ENCODE results near the gene CDK2. TPM values are rescaled to one million over a fixed set of nuclear protein-coding genes. Genes with fewer than 3 reads are reported as not detected.

CDK2 gene
- total RNA-seq, 1 donor from 2014 or later = 26.0 TPM

GRCh38 chr12:55933169-55933798, 33.3 kb upstream of the CDK2 start:
- H3K27ac ChIP-seq = peak overlapping the region; percentile 94
- H3K36me3 ChIP-seq = no peaks in the 10 kb centered on the region
- no peaks in the 10 kb centered on the region for H3K27me3 ChIP-seq
- H3K4me1 ChIP-seq = peaks cover 71% of the 10 kb centered on the region
- TF ChIP-seq CTCF (IDR thresholded peaks at IDR 0.05) (no peak), POLR2AphosphoS5 (IDR thresholded peaks at IDR 0.05; ENCODE audit: insufficient read depth in 1 of 2, low read depth in 1 of 2) (peak; percentile 14 to 51)
- intact Hi-C loops (cut with DNase I) = loop anchor here (5.0 kb wide), 2 partner anchors 106 to 206 kb away; partner anchors contain the start of genes CD63 and DNAJC14
- H3K4me3 ChIP-seq = no peak overlapping the region
- DNase-seq (ENCODE audit: extremely low spot score in 2 of 2) = no peak
- H3K9me3 ChIP-seq = no peaks in the 10 kb centered on the region

GRCh38 chr12:55933799-55934742, 32.6 kb upstream of the CDK2 start:
- DNase-seq (ENCODE audit: extremely low spot score in 2 of 2) = no peak
- H3K4me3 ChIP-seq = no peak overlapping the region
- no peaks in the 10 kb centered on the region for H3K9me3 ChIP-seq
- TF ChIP-seq CTCF (IDR thresholded peaks at IDR 0.05) = no peak
- H3K4me1 ChIP-seq = peaks cover 64% of the 10 kb centered on the region
- intact Hi-C loops (cut with DNase I) = loop anchor here (5.0 kb wide), 2 partner anchors 107 to 207 kb away; partner anchors contain the start of genes CD63 and DNAJC14
- no peaks in the 10 kb centered on the region for H3K36me3 ChIP-seq
- H3K27ac ChIP-seq = peak overlapping the region; percentile 94
- no peaks in the 10 kb centered on the region for H3K27me3 ChIP-seq

- no peak overlapping the region for H3K4me3 ChIP-seq
- peaks cover 63% of the 10 kb centered on the region for H3K4me1 ChIP-seq
- peak overlapping the region; percentile 65 for H3K27ac ChIP-seq
- no peaks in the 10 kb centered on the region for H3K27me3 ChIP-seq
- H3K9me3 ChIP-seq = no peaks in the 10 kb centered on the region
- peaks cover 0 to 4% of the 10 kb centered on the region in 2 donors for H3K36me3 ChIP-seq
- TF ChIP-seq POLR2AphosphoS5 (IDR thresholded peaks at IDR 0.05; ENCODE audit: insufficient read depth in 1 of 2, low read depth in 1 of 2) (no peak), CTCF (IDR thresholded peaks at IDR 0.05) (no peak), POLR2A (IDR thresholded peaks at IDR 0.05) (no peak)
- no peak for DNase-seq (ENCODE audit: extremely low spot score in 2 of 2)
- intact Hi-C loops (cut with DNase I) = loop anchor here (5.0 kb wide), 2 partner anchors 107 to 207 kb away; partner anchors contain the start of genes CD63 and DNAJC14
Observed at GRCh38 chr12:55934773-55935172, 31.9 kb upstream of the CDK2 start.

GRCh38 chr12:55935738-55936151, 30.9 kb upstream of the CDK2 start:
- H3K36me3 ChIP-seq = peaks cover 0 to 8% of the 10 kb centered on the region in 2 donors
- H3K4me1 ChIP-seq = peaks cover 62% of the 10 kb centered on the region

GRCh38 chr12:55937981-55938380, 28.6 kb upstream of the CDK2 start:
- intact Hi-C loops (cut with DNase I) = no loop called here
- peaks cover 45% of the 10 kb centered on the region for H3K4me1 ChIP-seq
- TF ChIP-seq POLR2AphosphoS5 (IDR thresholded peaks at IDR 0.05; ENCODE audit: insufficient read depth in 1 of 2, low read depth in 1 of 2) (no peak), CTCF (IDR thresholded peaks at IDR 0.05) (no peak), POLR2A (IDR thresholded peaks at IDR 0.05) (no peak)
- no peaks in the 10 kb centered on the region for H3K27me3 ChIP-seq
- no peak overlapping the region for H3K4me3 ChIP-seq
- no peak for DNase-seq (ENCODE audit: extremely low spot score in 2 of 2)
- H3K9me3 ChIP-seq = no peaks in the 10 kb centered on the region
- H3K36me3 ChIP-seq = peaks cover 0 to 20% of the 10 kb centered on the region in 2 donors
- H3K27ac ChIP-seq = no peak overlapping the region

More at GRCh38 chr12:55935738-55936151, 30.9 kb upstream of the CDK2 start:
- intact Hi-C loops (cut with DNase I) = no loop called here
- Histone ChIP-seq H3K27ac (peak overlapping the region; percentile 65), H3K4me3 (peak overlapping the region; percentile 9 to 35), H3K27me3 (no peaks in the 10 kb centered on the region), H3K9me3 (no peaks in the 10 kb centered on the region)
- TF ChIP-seq POLR2AphosphoS5 (IDR thresholded peaks at IDR 0.05; ENCODE audit: insufficient read depth in 1 of 2, low read depth in 1 of 2) (peak in 1 of 2 donors; percentile 51), POLR2A (IDR thresholded peaks at IDR 0.05) (no peak)
- DNase-seq (ENCODE audit: extremely low spot score in 2 of 2) = no peak
